ENCODE measurements around the gene FXR2.

DNA sequence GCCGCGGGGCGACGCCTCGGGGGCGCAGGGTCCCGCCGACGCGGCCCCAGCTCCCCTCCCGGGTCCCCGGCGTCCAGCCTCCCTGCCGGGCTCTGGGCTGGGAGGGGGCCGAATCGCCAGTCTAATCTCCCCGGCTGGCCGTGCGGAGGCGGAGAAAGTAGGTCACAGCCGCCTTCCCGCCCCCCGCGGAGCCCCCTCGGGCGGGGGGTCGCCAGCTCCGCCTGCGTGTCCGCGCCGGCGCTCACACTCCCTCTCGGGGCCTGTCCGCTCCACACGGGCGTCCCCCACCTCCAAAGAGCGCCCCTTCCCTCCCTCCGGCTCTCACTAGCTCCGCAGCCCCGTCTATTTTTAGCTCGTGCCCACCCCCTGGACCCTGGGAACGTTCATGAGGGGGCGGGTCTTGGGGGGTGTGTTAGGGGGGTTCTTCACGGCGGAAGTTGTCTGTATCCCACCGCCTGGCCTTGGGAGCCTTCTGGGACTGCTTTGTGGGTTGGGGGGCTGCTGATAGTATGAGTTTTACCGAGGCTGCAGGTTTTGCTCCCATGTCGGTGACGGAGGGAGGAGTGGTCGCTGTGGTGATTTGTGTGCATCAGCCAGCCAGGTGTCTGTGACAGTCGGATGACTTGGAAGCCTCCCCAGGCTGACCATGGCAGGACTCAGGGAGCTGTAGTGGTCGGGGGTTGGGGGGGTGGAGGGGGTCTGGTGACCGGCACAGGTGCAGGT is 37.1 kb upstream of the FXR2 start:
- no peak for TF ChIP-seq POLR2A (IDR thresholded peaks at IDR 0.05)
- TF ChIP-seq CTCF (IDR thresholded peaks at IDR 0.05): no peak
